HL-60 (cell line): Measurements from ENCODE around the gene ZFP92.

ENCODE experiments used
- DNase-seq, 2 experiments: peaks; one replicate each; pipeline ENCODE4 v3.0.0-alpha.2; 2010 to 2020; ENCODE audit warnings: low read depth in 1 of 2, low spot score in 1 of 2
- H3K27ac ChIP-seq: fragments of 250-450 bp; sonication (Bioruptor Pico); replicated peaks from 2 replicates; pipeline ENCODE4 v1.5.1; 2020; ENCODE audit warnings: mild to moderate bottlenecking, moderate library complexity
- H3K27me3 ChIP-seq: fragments of 250-450 bp; sonication (Bioruptor Pico); 2 replicates; pipeline ENCODE4 v1.5.1; 2021; ENCODE audit warnings: mild to moderate bottlenecking, moderate library complexity; ENCODE audit not compliant: insufficient read depth, poor library complexity, severe bottlenecking
- H3K4me3 ChIP-seq: replicated peaks from 2 replicates; pipeline ENCODE4 v1.5.1; 2011; ENCODE audit warnings: mild to moderate bottlenecking, control low read depth, low read length; ENCODE audit not compliant: insufficient read depth
- CTCF ChIP-seq: IDR thresholded peaks from one replicate; pipeline ENCODE4 v1.5.1; 2011; ENCODE audit warnings: low read length, control low read depth, inconsistent platforms; ENCODE audit not compliant: insufficient read depth
- GABPA ChIP-seq: IDR thresholded peaks from 2 replicates; pipeline ENCODE4 v1.6.1; 2012; ENCODE audit warnings: low read depth
- POLR2AphosphoS5 ChIP-seq: IDR thresholded peaks from 2 replicates; pipeline ENCODE4 v1.6.1; 2012; ENCODE audit warnings: low read depth
- REST ChIP-seq: IDR thresholded peaks from 2 replicates; pipeline ENCODE4 v1.6.1; 2012; ENCODE audit warnings: low read depth; ENCODE audit not compliant: insufficient replicate concordance
- SPI1 ChIP-seq: IDR thresholded peaks from 2 replicates; pipeline ENCODE4 v1.6.1; 2012; ENCODE audit warnings: low read depth, mild to moderate bottlenecking, borderline replicate concordance

Gene ZFP92

GRCh38 chrX:153412746-153413720, 1.8 kb downstream of the ZFP92 start:
- no peaks in the 10 kb centered on the region for H3K27me3 ChIP-seq

GRCh38 chrX:153413731-153414130, 2.5 kb downstream of the ZFP92 start:
- H3K27ac ChIP-seq, result no peak overlapping the region; the same call in 1 of the 2 replicates
- no peak for TF ChIP-seq CTCF
- TF ChIP-seq SPI1, result no peak
- no peak for TF ChIP-seq GABPA
- no peak for TF ChIP-seq POLR2AphosphoS5
- no peak for TF ChIP-seq REST
- no peaks in the 10 kb centered on the region for H3K27me3 ChIP-seq
- no peak overlapping the region for H3K4me3 ChIP-seq
- no peak for DNase-seq

More at GRCh38 chrX:153412746-153413720, 1.8 kb downstream of the ZFP92 start:
- TF ChIP-seq CTCF, result no peak
- no peak for TF ChIP-seq GABPA
- TF ChIP-seq SPI1, result no peak
- no peak for TF ChIP-seq POLR2AphosphoS5
- TF ChIP-seq REST, result no peak
- H3K4me3 ChIP-seq, result peak overlapping the region; percentile 52
- H3K27ac ChIP-seq, result no peak overlapping the region
- DNase-seq, result no peak

GRCh38 chrX:153414856-153415510, 3.7 kb downstream of the ZFP92 start:
- peak overlapping the region; percentile 57 for H3K27ac ChIP-seq
- TF ChIP-seq GABPA, result no peak
- no peak for TF ChIP-seq SPI1
- TF ChIP-seq CTCF, result no peak
- TF ChIP-seq REST, result no peak
- DNase-seq, result peak in 1 of 2 experiments; percentile 48
- H3K4me3 ChIP-seq, result no peak overlapping the region
- no peaks in the 10 kb centered on the region for H3K27me3 ChIP-seq
